Stimulated activated CD4-positive, alpha-beta T cell treated with anti-CD3 and anti-CD28 coated beads, Interleukin-1b, Interleukin-23, amount 100 ng/mL, for 1 hour (primary cell): ENCODE results near the gene ZNF146.
"Not testable (repeated sequence)": the region's sequence is repeated elsewhere in the genome, so short reads cannot be mapped to it uniquely, and the experiment has no call there.

Experiments
- DNase-seq, 2 donors: peaks; one replicate each; pipeline ENCODE4 v3.0.0-alpha.2; 2020; ENCODE audit warnings: low read depth in 2 of 2

Gene ZNF146

GRCh38 chr19:36236304-36236945, 21.5 kb downstream of the ZNF146 start:
- DNase-seq: no peak

DNA sequence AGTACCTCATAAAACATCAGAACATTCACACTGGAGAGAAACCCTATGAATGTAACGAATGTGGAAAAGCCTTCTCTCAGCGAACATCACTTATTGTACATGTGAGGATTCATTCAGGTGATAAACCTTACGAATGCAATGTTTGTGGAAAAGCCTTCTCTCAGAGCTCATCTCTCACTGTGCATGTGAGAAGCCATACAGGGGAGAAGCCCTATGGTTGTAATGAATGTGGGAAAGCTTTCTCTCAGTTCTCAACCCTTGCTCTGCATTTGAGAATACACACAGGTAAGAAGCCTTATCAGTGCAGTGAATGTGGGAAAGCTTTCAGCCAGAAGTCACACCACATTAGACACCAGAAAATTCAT, 22.0 kb downstream of the ZNF146 start:
- DNase-seq: no peak

GRCh38 chr19:36244066-36244465, 29.2 kb downstream of the ZNF146 start:
- no peak for DNase-seq

DNA sequence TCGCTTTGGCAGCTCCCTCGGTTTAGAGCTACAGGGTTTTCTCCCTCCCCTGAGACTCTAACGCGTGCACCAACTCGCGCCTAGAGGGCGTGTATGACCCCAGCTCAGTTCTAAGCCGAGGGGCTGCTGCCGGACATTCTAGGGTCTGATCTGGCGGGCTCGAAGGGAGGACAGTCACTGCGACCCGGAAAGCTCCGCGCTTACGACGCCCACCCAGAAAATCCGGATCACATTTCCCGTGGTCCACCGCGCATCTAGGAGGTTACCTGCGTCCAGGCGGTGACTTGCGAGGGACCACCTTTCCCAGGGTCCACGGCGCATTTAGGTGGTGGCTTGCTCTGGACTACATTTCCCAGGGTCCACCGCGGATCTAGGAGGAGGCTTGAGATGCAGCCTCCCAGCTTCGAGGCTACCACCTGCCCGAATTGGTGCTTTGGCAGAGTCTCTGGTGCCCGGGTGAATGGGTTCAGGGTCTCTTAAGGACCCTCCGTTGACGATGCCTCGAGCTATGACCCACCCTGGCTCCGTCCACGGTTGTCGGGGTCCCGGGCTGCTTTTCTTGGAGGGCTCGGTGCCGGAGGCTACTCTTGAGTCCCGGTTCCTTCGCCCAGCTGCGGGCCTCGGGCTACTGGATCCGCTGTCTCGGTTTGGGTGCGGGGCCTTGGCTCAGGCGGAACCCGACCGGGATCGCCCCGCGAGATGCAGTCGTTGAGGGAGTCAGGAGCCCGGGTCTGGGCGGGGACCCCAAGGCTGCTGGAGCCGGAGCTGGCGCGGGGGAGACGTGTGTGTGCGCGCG, 30.5 kb downstream of the ZNF146 start:
- DNase-seq: no peak

DNA sequence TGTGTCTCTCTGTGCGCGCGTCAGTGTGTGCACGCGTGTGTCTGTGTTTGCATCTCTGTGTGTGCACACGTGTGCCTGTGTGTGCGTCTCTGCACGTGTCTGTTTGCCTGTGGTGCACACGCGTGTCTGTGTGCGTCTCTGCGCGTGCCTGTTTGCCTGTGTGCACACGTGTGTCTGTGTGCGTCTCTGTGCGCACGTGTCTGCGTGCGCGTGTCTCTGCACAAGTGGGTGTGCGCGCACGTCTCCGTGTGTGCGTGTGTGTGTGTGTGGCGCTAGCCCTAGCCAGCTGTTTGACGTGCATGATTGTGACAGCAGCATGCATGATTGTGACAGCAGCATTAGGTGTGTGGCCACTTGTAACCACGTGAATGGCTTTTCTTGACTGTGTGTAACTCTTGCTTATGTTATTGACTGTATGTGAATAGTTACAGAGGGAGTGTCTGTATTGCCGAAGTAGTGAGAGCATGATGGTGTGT, 31.1 kb downstream of the ZNF146 start:
- no peak for DNase-seq

GRCh38 chr19:36252047-36252446, 37.1 kb downstream of the ZNF146 start:
- DNase-seq: no peak

DNA sequence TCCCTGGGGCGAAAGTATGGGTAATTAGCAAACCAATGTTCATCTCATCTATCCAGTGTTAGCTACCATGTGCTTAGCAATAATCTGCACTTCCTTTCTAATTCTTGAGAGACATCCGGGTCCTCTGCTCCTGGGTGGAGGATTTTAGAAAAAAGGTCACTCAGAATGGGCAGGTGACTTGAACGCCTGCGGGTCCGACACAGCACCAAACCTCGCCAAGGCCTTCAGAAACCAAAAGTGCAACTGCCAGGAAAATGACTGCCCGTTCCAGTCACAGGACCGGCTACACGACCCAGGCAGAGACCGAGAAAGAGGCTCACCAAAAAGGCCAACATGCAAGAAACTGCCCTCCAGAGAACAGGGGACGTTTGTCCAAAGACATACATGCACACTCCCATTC, 39.9 kb downstream of the ZNF146 start:
- no peak for DNase-seq

- DNase-seq: no peak
These were observed 40.4 kb downstream of the ZNF146 start for GRCh38 chr19:36255316-36255715.

GRCh38 chr19:36256064-36256463, 41.2 kb downstream of the ZNF146 start:
- DNase-seq: no peak

DNA sequence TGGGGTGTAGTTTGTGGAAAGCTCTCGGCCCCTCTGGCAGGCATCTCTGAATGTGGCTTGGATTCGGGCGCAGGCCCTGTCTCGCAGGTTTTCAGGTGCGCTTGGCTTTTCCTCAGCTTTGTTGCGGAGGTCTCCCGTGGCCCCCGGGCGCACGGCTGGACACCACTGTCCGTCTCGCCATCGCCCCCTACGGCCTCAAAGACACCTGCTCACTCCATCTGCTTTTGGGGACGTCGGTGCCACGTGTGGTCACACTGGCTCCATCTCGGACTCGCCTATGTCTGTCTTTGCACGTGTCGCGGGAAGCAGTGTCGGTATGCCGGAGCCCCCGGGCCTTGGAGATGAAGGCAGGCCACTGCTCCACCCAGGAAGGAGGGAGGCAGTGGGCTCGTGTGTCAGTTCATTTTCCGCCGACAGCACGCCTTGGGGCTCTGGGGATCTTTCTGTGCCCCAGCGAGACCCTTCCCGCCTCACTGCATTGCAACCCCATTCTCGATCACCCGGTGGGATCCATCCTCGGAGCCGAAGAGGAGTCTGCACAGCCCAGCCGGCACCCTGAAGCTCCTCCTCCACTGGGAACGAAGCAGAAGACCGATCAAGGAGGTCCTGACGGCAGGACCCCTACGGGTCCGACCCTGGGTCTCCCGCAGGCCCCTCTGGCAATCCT, 42.1 kb downstream of the ZNF146 start:
- no peak for DNase-seq

- no peak for DNase-seq
These were observed 42.6 kb downstream of the ZNF146 start for GRCh38 chr19:36257520-36257876.

DNA sequence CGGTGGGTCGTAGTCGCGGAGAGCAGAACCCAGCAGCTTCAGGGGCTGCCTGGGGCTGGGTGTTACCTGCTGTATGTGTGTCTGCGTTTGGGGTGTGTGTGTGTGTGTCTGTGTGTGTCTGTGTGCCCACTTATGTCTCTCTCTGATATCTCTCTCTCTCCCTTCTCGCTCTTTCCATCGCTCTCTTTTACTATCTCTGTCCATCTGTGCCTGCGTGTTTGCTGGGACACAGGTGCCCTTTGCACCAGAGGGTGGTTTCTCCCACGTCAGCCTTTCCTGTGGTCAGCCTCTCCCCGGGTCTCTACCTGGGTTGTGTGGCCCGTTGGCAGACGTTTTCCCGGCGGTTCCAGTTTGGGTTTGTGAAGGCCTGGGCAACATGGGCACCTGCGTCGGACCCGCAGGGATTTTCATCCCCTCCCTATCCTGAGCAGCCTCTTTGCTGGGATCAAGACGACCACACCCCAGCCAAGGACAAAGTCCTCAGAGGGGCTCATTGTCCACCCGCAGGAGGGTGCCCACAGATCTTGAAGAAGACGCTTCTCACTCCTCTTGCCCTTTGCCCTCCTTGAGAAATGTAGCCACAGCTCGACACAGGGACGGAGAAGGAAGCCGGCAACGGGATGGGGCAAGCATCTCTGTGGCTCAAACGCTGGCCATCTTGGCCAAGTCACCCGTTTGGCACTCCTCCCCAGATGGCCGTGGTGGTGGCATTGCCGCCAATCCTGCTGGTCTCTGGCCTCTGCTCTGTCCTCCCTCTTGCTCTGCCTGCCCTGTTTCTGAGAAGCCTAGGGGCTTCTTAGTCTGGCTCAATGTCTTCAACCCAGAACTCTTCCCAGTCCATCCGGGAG, 43.3 kb downstream of the ZNF146 start:
- no peak for DNase-seq

DNA sequence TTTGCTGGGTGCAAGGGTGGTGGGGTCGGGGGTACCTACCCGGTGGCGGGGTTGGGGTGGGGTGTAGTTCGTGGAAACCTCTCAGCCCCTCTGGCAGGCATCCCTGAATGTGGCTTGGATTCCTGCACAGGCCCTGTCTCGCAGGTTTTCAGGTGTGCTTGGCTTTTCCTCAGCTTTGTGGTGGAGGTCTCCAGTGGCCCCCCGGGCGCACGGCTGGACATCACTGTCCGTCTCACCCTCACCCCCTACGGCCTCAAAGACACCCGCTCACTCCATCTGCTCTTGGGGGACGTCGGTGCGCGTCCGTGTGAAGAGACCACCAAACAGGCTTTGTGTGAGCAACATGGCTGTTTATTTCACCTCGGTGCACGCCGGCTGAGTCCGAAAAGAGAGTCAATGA, 44.3 kb downstream of the ZNF146 start:
- DNase-seq: no peak

GRCh38 chr19:36265064-36265463, 50.2 kb downstream of the ZNF146 start:
- no peak for DNase-seq

DNA sequence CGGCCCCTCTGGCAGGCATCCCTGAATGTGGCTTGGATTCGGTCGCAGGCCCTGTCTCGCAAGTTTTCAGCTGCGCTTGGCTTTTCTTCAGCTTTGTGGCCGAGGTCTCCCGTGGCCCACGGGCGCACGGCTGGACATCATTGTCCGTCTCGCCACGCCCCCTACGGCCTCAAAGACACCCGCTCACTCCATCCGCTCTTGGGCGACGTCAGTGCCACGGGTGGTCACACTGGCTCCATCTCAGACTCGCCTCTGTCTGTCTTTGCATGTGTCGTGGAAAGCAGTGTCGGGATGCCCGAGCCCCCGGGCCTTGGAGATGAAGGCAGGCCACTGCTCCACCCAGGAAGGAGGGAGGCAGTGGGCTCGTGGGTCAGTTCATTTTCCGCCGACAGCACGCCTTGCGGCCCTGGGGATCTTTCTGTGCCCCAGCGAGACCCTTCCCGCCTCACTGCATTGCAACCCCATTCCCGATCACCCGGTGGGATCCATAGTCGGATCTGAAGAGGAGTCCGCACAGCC, 51.0 kb downstream of the ZNF146 start:
- no peak for DNase-seq

DNA sequence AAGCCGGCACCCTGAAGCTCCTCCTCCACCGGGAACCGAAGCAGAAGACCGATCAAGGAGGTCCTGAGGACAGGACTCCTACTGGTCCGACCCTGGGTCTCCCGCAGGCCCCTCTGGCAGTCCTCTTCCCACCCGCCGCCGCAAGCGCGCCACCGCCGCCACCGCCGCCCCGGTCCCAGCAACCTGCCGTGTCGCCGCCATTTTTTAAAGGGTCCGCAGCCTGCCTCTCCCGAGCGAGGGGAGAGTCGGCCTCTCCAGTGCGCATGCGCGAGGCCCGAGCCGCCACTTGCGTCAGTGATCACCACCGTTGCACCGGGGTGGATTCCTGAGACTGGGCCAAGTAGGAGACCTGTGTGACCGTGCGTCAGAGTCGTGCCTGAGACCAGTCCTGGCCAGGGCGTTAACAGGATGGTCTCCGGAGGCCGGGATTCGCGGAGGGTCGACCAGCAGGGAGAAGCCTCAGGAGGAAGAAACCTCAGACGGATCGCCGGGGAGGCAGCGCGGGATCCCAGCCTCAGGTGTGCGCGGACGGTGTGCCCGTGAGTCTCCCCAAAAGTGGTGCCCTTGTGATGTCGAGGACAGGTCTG, 51.6 kb downstream of the ZNF146 start:
- DNase-seq: no peak

DNA sequence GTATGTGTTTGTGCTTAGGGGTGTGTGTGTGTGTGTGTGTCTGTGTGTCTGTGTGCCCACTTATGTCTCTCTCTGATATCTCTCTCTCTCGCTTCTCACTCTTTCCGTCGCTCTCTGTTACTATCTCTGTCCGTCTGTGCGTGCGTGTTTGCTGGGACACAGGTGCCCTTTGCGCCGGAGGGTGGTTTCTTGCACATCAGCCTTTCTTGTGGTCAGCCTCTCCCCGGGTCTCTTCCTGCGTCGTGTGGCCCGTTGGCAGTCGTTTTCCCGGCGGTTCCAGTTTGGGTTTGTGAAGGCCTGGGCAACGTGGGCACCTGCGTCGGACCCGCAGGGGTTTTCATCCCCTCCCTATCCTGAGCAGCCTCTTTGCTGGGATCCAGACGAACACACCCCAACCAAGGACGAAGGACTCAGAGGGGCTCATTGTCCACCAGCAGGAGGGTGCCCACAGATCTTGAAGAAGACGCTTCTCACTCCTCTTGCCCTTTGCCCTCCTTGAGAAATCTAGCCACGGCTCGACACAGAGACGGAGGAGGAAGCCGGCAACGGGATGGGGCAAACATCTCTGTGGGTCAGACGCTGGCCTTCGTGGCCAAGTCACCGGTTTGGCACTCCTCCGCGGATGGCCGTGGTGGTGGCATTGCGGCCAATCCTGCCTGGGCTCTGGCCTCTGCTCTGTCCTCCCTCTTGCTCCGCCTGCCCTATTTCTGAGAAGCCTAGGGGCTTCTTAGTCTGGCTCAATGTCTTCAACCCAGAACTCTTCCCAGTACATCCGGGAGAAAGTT, 52.3 kb downstream of the ZNF146 start:
- no peak for DNase-seq

GRCh38 chr19:36268081-36268480, 53.2 kb downstream of the ZNF146 start:
- not testable (repeated sequence) for DNase-seq

- DNase-seq: not testable (repeated sequence)
These were observed 53.7 kb downstream of the ZNF146 start for GRCh38 chr19:36268591-36268990.

DNA sequence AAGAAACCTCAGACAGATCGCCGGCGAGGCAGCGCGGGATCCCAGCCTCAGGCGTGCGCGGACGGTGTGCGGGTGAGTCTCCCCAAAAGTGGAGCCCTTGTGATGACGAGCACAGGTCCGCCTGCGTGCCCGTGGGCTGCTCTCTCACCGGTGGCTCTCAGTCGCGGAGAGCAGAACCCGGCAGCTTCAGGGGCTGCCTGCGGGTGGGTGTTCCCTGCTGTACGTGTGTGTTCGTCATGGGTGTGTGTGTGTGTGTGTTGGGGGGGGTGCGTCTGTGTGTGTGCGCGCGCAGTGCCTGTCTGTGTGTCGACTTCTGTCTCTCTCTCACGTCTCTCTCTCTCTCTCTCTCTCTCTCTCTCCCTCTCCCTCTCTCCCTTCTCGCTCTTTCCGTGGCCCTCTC, 54.4 kb downstream of the ZNF146 start:
- DNase-seq: not testable (repeated sequence)
